ENCODE results near the gene IGFBP3. TPM values are rescaled to one million over a fixed set of nuclear protein-coding genes. Genes with fewer than 3 reads are reported as not detected.
A peak's percentile ranks its signal among the peaks of the same experiment; 100 is the strongest.

IGFBP3 gene
- total RNA-seq, 1 experiment from 2014 or later, result 4.1 TPM

GRCh38 chr7:45921381-45921698 lies 268 bp upstream of the IGFBP3 start:
- Histone ChIP-seq H3K9me3 (ENCODE audit: control insufficient read depth in 1 of 2, insufficient read depth in 1 of 2, low read depth in 1 of 2, low read length in 2 of 2) (no peaks in the 10 kb centered on the region), H3K27me3 (ENCODE audit: insufficient read depth, low read length) (peaks cover 8% of the 10 kb centered on the region; the same call in 1 of the 2 replicates), H2AFZ (ENCODE audit: low read depth, low read length, poor library complexity, severe bottlenecking) (no peak overlapping the region), H3K27ac (ENCODE audit: low read depth, low read length) (no peak overlapping the region), H3K36me3 (ENCODE audit: control insufficient read depth in 1 of 2, insufficient read depth in 2 of 2, low read length in 2 of 2) (no peaks in the 10 kb centered on the region), H3K4me3 (replicated peaks in 1 of 2; ENCODE audit: low read depth in 1 of 2, low read length in 2 of 2) (peak overlapping the region in 1 of 2 experiments; percentile 55; a peak in 3 of 4 replicates), H3K9ac (ENCODE audit: low read length) (no peak overlapping the region), H3K79me2 (ENCODE audit: insufficient read depth, low read length) (no peaks in the 10 kb centered on the region), H3K9me2 (ENCODE audit: insufficient read depth) (no peaks in the 10 kb centered on the region), H3K4me2 (ENCODE audit: low read length) (peak overlapping the region; percentile 75), H3K4me1 (ENCODE audit: control insufficient read depth in 1 of 2, insufficient read depth in 2 of 2, low read length in 2 of 2) (peaks cover 3 to 31% of the 10 kb centered on the region in 2 experiments; a peak in 2 of 4 replicates), H4K20me1 (ENCODE audit: insufficient read depth) (no peaks in the 10 kb centered on the region)
- intact Hi-C loops (cut with micrococcal nuclease), result no loop called here
- ChIA-PET CTCF (interaction anchor here (1.9 to 3.1 kb wide), 3 partner anchors 63 to 1260 kb away, joined by 5 to 27 read pairs (median 15); no protein-coding TSS in a partner anchor), POLR2A (no interaction called here), RAD21 (ENCODE audit: low non-redundant PET in 1 of 2, low total read pairs in 2 of 2, uncharacterized antibody in 2 of 2, unreplicated experiment in 2 of 2) (no interaction called here)
- no peak for DNase-seq (ENCODE audit: low read depth, low spot score)
- ATAC-seq, result no peak
- BruUV-seq (replicated peaks), result no TSS peak
- TF ChIP-seq EGR1 (IDR thresholded peaks at IDR 0.05; ENCODE audit: low read depth), result no peak
- TF ChIP-seq ELF1 (IDR thresholded peaks at IDR 0.05; ENCODE audit: borderline replicate concordance, low read depth), result no peak
- TF ChIP-seq POLR2A (IDR thresholded peaks at IDR 0.05; ENCODE audit: borderline replicate concordance, extremely low read depth, insufficient read depth, insufficient read length), result no peak
- no peak for TF ChIP-seq CEBPB (IDR thresholded peaks at IDR 0.05; ENCODE audit: low read depth)
- no peak for TF ChIP-seq ZBTB33 (IDR thresholded peaks at IDR 0.05; ENCODE audit: extremely low read depth, insufficient replicate concordance, low read length)
- TF ChIP-seq REST (IDR thresholded peaks at IDR 0.05; ENCODE audit: low read depth), result no peak
- TF ChIP-seq TCF7L2 (IDR thresholded peaks at IDR 0.05; ENCODE audit: borderline replicate concordance, extremely low read depth, insufficient read depth, insufficient read length), result no peak
- TF ChIP-seq EZH2phosphoT487 (IDR thresholded peaks at IDR 0.05; ENCODE audit: borderline replicate concordance), result no peak

All from HCT116 (cell line).